ENCODE measurements around the gene MEIS3.

Gene MEIS3

DNA sequence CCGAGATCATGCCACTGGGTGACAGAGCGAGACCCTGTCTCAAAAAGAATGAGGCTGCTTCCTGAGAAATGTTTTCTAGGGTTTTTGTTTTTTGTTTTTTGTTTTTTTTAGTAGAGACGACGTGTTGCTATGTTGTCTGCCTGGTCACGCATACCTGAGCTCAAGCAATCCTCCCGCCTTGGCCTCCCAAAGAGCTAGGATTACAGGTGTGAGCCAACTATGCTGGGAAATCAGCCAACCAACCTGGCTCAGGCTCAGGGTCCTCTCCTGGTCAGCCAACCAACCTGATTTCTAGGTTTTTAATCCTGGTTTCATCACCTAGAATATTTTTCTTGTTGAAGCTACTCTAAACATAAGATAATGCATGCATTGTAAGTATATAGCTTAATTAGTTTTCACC, 62.4 kb downstream of the MEIS3 start:
- no peak for DNase-seq

DNA sequence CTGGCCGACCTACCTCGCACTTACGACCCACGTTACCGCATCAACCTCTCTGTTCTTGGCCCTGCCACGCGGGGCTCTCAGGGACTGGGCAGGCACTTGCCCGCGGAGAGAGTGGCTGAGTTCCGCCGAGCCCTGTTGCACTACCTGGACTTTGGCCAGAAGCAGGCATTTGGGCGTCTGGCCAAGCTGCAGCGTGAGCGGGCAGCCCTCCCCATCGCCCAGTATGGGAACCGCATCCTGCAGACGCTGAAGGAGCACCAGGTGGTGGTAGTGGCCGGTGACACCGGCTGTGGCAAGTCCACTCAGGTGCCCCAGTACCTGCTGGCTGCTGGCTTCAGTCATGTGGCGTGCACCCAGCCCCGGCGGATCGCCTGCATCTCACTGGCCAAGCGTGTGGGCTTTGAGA, 66.0 kb downstream of the MEIS3 start:
- DNase-seq: no peak

Data from NCI-H524 treated with DMSO at 0.1 percent for 48 hours (cell line).